ENCODE data around the gene LNX1.

DNA sequence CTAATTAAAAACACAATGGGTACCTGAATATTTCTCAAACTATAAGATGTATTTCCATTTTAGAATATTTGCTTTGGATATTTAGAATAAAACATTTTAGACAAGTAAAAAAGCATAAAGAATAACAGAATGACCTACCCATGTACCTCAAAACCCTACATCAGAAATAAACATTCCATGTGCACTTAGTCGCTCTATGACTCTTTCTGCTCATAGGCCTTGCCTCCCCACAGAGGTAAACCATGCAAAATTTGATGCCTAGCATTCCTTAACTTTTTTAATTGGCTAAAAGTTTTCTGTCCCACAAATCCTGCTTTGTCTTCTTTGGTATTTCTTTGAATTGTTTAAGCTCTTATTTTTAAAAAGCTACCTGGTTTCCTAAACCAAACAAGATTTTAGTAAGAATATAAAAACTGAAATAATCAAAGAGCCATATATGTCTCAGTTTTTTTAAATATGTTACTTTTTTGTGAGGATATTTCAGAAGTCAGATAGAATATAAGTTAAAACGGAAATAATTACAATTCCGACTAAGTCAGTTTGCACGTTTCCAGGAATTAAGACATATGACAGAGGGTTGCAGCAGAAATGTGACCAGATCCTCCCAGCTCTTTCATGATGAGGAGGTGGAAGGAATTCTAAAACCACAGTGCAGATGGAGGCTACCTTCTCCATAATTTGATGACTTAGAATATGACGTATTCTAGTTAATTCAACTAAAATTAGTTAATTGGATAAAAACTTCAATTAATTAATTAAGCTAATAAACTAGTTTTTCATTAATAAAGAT lies 111.4 kb downstream of the LNX1 start:
- TF ChIP-seq, protein P1, sequence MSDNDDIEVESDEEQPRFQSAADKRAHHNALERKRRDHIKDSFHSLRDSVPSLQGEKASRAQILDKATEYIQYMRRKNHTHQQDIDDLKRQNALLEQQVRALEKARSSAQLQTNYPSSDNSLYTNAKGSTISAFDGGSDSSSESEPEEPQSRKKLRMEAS (IDR thresholded peaks at IDR 0.05), result no peak
- TF ChIP-seq TAF1 (IDR thresholded peaks at IDR 0.05; ENCODE audit: low read depth) (no peak), RAD21 (IDR thresholded peaks at IDR 0.05; ENCODE audit: low read depth) (no peak)
- TF ChIP-seq, protein P2, sequence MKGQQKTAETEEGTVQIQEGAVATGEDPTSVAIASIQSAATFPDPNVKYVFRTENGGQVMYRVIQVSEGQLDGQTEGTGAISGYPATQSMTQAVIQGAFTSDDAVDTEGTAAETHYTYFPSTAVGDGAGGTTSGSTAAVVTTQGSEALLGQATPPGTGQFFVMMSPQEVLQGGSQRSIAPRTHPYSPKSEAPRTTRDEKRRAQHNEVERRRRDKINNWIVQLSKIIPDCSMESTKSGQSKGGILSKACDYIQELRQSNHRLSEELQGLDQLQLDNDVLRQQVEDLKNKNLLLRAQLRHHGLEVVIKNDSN (IDR thresholded peaks at IDR 0.05), result no peak
- TF ChIP-seq, protein P3, sequence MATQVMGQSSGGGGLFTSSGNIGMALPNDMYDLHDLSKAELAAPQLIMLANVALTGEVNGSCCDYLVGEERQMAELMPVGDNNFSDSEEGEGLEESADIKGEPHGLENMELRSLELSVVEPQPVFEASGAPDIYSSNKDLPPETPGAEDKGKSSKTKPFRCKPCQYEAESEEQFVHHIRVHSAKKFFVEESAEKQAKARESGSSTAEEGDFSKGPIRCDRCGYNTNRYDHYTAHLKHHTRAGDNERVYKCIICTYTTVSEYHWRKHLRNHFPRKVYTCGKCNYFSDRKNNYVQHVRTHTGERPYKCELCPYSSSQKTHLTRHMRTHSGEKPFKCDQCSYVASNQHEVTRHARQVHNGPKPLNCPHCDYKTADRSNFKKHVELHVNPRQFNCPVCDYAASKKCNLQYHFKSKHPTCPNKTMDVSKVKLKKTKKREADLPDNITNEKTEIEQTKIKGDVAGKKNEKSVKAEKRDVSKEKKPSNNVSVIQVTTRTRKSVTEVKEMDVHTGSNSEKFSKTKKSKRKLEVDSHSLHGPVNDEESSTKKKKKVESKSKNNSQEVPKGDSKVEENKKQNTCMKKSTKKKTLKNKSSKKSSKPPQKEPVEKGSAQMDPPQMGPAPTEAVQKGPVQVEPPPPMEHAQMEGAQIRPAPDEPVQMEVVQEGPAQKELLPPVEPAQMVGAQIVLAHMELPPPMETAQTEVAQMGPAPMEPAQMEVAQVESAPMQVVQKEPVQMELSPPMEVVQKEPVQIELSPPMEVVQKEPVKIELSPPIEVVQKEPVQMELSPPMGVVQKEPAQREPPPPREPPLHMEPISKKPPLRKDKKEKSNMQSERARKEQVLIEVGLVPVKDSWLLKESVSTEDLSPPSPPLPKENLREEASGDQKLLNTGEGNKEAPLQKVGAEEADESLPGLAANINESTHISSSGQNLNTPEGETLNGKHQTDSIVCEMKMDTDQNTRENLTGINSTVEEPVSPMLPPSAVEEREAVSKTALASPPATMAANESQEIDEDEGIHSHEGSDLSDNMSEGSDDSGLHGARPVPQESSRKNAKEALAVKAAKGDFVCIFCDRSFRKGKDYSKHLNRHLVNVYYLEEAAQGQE (IDR thresholded peaks at IDR 0.05; ENCODE audit: low read depth), result no peak

Data from Ishikawa (cell line).